OCI-LY3 (cell line): ENCODE data around the gene NTSR2.

Experiments used
- H2AFZ ChIP-seq: fragments of 200-600, 300-600 bp; shearing (Covaris generic); 2 replicates; pipeline ENCODE4 v1.6.0; 2014; ENCODE audit warnings: antibody characterized with exemption, low read depth, low read length
- H3K27ac ChIP-seq: fragments of 200-600, 300-600 bp; sonication (generic); 2 replicates; pipeline ENCODE4 v1.5.1; 2014; ENCODE audit warnings: mild to moderate bottlenecking, low read length, moderate library complexity, mixed read lengths
- H3K27me3 ChIP-seq: fragments of 200-600, 300-600 bp; sonication (generic); 2 replicates; pipeline ENCODE4 v1.6.1; 2014; ENCODE audit warnings: low read depth, low read length, mixed read lengths
- H3K36me3 ChIP-seq: fragments of 200-600, 300-600 bp; sonication (generic); replicated peaks from 2 replicates; pipeline ENCODE3; 2014; ENCODE audit warnings: low read depth, low read length, mixed read lengths
- H3K4me1 ChIP-seq: fragments of 300-600, 200-600 bp; sonication (generic); 2 replicates; pipeline ENCODE4 v1.6.1; 2014; ENCODE audit warnings: low read length, mixed read lengths
- H3K4me2 ChIP-seq: fragments of 200-600, 300-600 bp; sonication (generic); 2 replicates; pipeline ENCODE4 v1.6.1; 2014; ENCODE audit warnings: low read length, mixed read lengths
- H3K4me3 ChIP-seq: fragments of 300-600, 200-600 bp; sonication (generic); 2 replicates; pipeline ENCODE4 v1.5.1; 2014; ENCODE audit warnings: antibody characterized with exemption, mild to moderate bottlenecking, low read length, moderate library complexity
- H3K79me2 ChIP-seq: fragments of 300-600, 200-600 bp; shearing (Covaris generic); 2 replicates; pipeline ENCODE4 v1.6.1; 2014; ENCODE audit warnings: mild to moderate bottlenecking, low read length, mixed read lengths
- H3K9ac ChIP-seq: fragments of 300-600, 200-600 bp; shearing (Covaris generic); 2 replicates; pipeline ENCODE4 v1.6.0; 2014; ENCODE audit warnings: mild to moderate bottlenecking, low read length, moderate library complexity
- H3K9me3 ChIP-seq: fragments of 200-600, 300-600 bp; shearing (Covaris generic); 2 replicates; pipeline ENCODE4 v1.6.1; 2014; ENCODE audit warnings: low read length, mixed read lengths; ENCODE audit not compliant: insufficient read depth
- H4K20me1 ChIP-seq: fragments of 200-600, 300-600 bp; sonication (generic); 2 replicates; pipeline ENCODE4 v1.6.1; 2016; ENCODE audit warnings: low read length, mixed read lengths; ENCODE audit not compliant: insufficient read depth
- CTCF ChIP-seq: fragments of 200-600, 300-600 bp; sonication (generic); IDR thresholded peaks from 2 replicates; pipeline ENCODE4 v1.5.1; 2014; ENCODE audit warnings: antibody characterized with exemption, low read length, low read depth
- EZH2phosphoT487 ChIP-seq: fragments of 200-600 bp; shearing (Covaris generic); IDR thresholded peaks from 2 replicates; pipeline ENCODE4 v1.6.1; 2018; ENCODE audit warnings: antibody characterized with exemption, mixed run types, low read depth

The NTSR2 gene

GRCh38 chr2:11678306-11678960, 8.4 kb upstream of the NTSR2 start:
- H3K4me1 ChIP-seq = peaks cover 3% of the 10 kb centered on the region
- no peak overlapping the region for H3K4me3 ChIP-seq
- H3K4me2 ChIP-seq = no peak overlapping the region
- H3K36me3 ChIP-seq = no peaks in the 10 kb centered on the region
- no peak overlapping the region for H3K27ac ChIP-seq
- TF ChIP-seq CTCF (no peak), EZH2phosphoT487 (no peak)
- no peaks in the 10 kb centered on the region for H3K79me2 ChIP-seq
- no peak overlapping the region for H3K9ac ChIP-seq
- H4K20me1 ChIP-seq = no peaks in the 10 kb centered on the region
- H3K27me3 ChIP-seq = peaks cover 44% of the 10 kb centered on the region
- H3K9me3 ChIP-seq = no peaks in the 10 kb centered on the region
- no peak overlapping the region for H2AFZ ChIP-seq

GRCh38 chr2:11677136-11678055, 7.4 kb upstream of the NTSR2 start:
- H3K27me3 ChIP-seq = peaks cover 34% of the 10 kb centered on the region
- H3K36me3 ChIP-seq = no peaks in the 10 kb centered on the region
- peaks cover 13% of the 10 kb centered on the region for H3K4me1 ChIP-seq
- H3K4me2 ChIP-seq = no peak overlapping the region
- no peak overlapping the region for H2AFZ ChIP-seq
- H3K9me3 ChIP-seq = no peaks in the 10 kb centered on the region
- no peaks in the 10 kb centered on the region for H3K79me2 ChIP-seq
- no peak overlapping the region for H3K4me3 ChIP-seq
- TF ChIP-seq CTCF (no peak), EZH2phosphoT487 (no peak)
- no peak overlapping the region for H3K9ac ChIP-seq
- H4K20me1 ChIP-seq = no peaks in the 10 kb centered on the region
- no peak overlapping the region for H3K27ac ChIP-seq

DNA sequence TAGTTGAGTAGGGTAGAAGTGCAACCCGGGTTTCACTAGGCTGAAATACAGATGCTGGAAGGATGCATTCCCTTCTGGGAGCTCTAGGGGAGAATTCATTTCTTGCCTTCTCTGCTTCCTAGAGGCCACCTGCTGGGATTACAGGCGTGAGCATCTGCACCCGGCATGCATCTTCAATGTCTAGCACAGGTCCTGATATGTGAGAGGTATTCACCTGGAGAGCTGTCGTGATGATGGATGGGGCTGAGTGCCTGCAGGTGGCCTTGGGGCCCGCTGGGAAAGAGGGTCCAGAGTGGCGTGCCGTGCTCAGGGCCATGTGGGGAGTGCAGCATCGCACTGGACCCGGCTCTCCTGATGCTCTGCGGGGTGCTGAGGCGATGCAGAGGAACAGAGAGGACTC, 6.6 kb upstream of the NTSR2 start:
- Histone ChIP-seq H3K27ac (no peak overlapping the region), H3K79me2 (no peaks in the 10 kb centered on the region), H3K9ac (no peak overlapping the region), H3K36me3 (no peaks in the 10 kb centered on the region), H3K4me1 (peaks cover 16% of the 10 kb centered on the region), H2AFZ (no peak overlapping the region), H3K9me3 (no peaks in the 10 kb centered on the region), H3K4me2 (no peak overlapping the region), H3K27me3 (peaks cover 34% of the 10 kb centered on the region), H3K4me3 (no peak overlapping the region), H4K20me1 (no peaks in the 10 kb centered on the region)
- TF ChIP-seq EZH2phosphoT487 = no peak
- TF ChIP-seq CTCF = no peak

DNA sequence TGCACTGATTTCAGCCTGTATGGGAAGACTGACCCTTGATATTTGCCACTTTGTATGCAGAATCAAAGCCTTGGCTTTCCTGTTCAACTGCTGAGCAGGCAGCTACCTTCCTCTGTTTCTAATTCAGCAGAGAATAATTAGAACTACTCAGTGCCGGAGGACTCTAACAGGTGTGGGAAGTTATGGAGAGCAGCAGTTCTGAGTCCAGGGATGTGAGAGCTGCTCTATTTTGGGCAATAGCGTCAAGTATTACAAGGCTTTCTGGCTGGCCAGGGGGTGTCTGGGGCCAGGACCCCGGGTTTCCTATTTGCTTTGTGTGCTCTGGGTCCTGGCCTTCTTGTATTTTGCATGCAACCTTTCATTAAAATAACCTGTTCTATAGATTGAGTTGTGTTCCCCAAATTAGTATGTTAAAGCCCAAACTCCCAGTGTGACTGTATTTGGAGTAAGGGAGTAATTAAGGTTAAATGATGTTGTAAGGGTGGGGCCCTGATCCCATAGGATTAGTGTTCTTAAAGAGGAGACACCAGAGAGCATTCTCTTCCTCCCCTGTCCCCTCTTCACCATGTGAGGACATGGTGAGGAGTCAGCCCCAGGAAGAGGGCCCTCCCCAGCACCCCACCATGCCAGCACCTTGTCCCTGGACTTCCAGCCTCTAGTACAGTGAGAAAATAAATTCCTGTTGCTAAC, 5.6 kb upstream of the NTSR2 start:
- H3K9ac ChIP-seq = no peak overlapping the region
- no peak overlapping the region for H2AFZ ChIP-seq
- H3K27ac ChIP-seq = no peak overlapping the region
- peaks cover 34% of the 10 kb centered on the region for H3K27me3 ChIP-seq
- no peak for TF ChIP-seq EZH2phosphoT487
- no peak for TF ChIP-seq CTCF
- no peaks in the 10 kb centered on the region for H3K36me3 ChIP-seq
- no peaks in the 10 kb centered on the region for H4K20me1 ChIP-seq
- H3K4me1 ChIP-seq = peaks cover 16% of the 10 kb centered on the region
- no peaks in the 10 kb centered on the region for H3K9me3 ChIP-seq
- no peak overlapping the region for H3K4me2 ChIP-seq
- H3K4me3 ChIP-seq = no peak overlapping the region
- no peaks in the 10 kb centered on the region for H3K79me2 ChIP-seq
